T-cell (primary cell): ENCODE results near the gene GALK2. TPM values are rescaled to one million over a fixed set of nuclear protein-coding genes. Genes with fewer than 3 reads are reported as not detected.
"Not testable (repeated sequence)": the region's sequence is repeated elsewhere in the genome, so short reads cannot be mapped to it uniquely, and the experiment has no call there.

Experiments
- ATAC-seq, 4 experiments: fragments of 200-7000 bp in 3 of 4; fragments of 150-1000 bp in 1 of 4; cut with Tn5 transposase; replicated peaks in 1 of 4; 1 replicate in 3 of 4; 2 replicates in 1 of 4; pipeline ENCODE4 v1.10.0; 2021; ENCODE audit warnings: moderate library complexity in 3 of 4, mild to moderate bottlenecking in 2 of 4, moderate number of reproducible peaks in 1 of 4
- CTCF ChIA-PET, 2 donors: fragments of 300-600 bp; sonication (Branson Sonifier 250); formaldehyde crosslinking; loops; one replicate each; lab custom pipeline; 2022; ENCODE audit warnings: antibody characterized with exemption in 2 of 2; lab: Charles Lee
- POLR2A ChIA-PET, 2 donors: fragments of 300-600 bp; sonication (Branson Sonifier 250); formaldehyde crosslinking; loops; one replicate each; lab custom pipeline; 2022; ENCODE audit warnings: antibody characterized with exemption in 2 of 2; lab: Charles Lee
- DNase-seq, 35 experiments: peaks; one replicate each; pipeline versions ENCODE4 v3.0.0 to v3.0.0-alpha.2; 2013 to 2023
- H3K27ac ChIP-seq: one replicate; pipeline ENCODE4 v1.5.1; 2013; ENCODE audit warnings: low read length
- H3K27me3 ChIP-seq, 2 experiments: replicated peaks in 1 of 2; 1 replicate in 1 of 2; 2 replicates in 1 of 2; pipeline versions ENCODE4 v1.6.1 to v1.7.0; 2013; ENCODE audit warnings: low read length in 1 of 2, mixed read lengths in 1 of 2; ENCODE audit not compliant: control insufficient read depth in 2 of 2, insufficient read depth in 2 of 2; ENCODE audit errors: extremely low read depth in 1 of 2
- H3K36me3 ChIP-seq, 2 donors: 1 replicate in 1 of 2; 2 replicates in 1 of 2; pipeline versions ENCODE4 v1.6.1 to v1.7.0; 2013; ENCODE audit warnings: low read length in 1 of 2; ENCODE audit not compliant: control insufficient read depth in 2 of 2, insufficient read depth in 1 of 2; ENCODE audit errors: extremely low read depth in 1 of 2
- H3K4me1 ChIP-seq, 2 experiments: 1 replicate in 1 of 2; 2 replicates in 1 of 2; pipeline versions ENCODE4 v1.6.1 to v1.7.0; 2013; ENCODE audit warnings: low read length in 2 of 2, mixed read lengths in 1 of 2; ENCODE audit not compliant: insufficient read depth in 2 of 2, control insufficient read depth in 1 of 2; ENCODE audit errors: extremely low read depth in 1 of 2
- H3K4me3 ChIP-seq, 2 donors: 1 replicate in 1 of 2; 2 replicates in 1 of 2; pipeline versions ENCODE4 v1.5.1 to v1.7.0; 2013; ENCODE audit warnings: mild to moderate bottlenecking in 2 of 2, low read length in 1 of 2, moderate library complexity in 1 of 2; ENCODE audit not compliant: control insufficient read depth in 1 of 2; ENCODE audit errors: extremely low read depth in 1 of 2
- H3K9me3 ChIP-seq: 2 replicates; pipeline ENCODE4 v1.7.0; 2013
- H3K27ac Mint-ChIP-seq, 2 donors: one replicate each; pipeline ENCODE4 v1.8.0; 2020 to 2021; ENCODE audit warnings: mild to moderate bottlenecking in 2 of 2, mixed read lengths in 2 of 2
- H3K27me3 Mint-ChIP-seq, 2 donors: one replicate each; pipeline ENCODE4 v1.8.0; 2021 to 2022; ENCODE audit warnings: mixed read lengths in 2 of 2
- H3K36me3 Mint-ChIP-seq: one replicate; pipeline ENCODE4 v1.8.0; 2021; ENCODE audit warnings: mixed read lengths
- H3K4me1 Mint-ChIP-seq, 3 donors: one replicate each; pipeline ENCODE4 v1.8.0; 2020 to 2022; ENCODE audit warnings: mixed read lengths in 3 of 3, mild to moderate bottlenecking in 1 of 3
- H3K4me3 Mint-ChIP-seq, 3 donors: one replicate each; pipeline ENCODE4 v1.8.0; 2020 to 2022; ENCODE audit warnings: mild to moderate bottlenecking in 3 of 3, mixed read lengths in 3 of 3, moderate library complexity in 3 of 3
- H3K9me3 Mint-ChIP-seq, 3 donors: one replicate each; pipeline ENCODE4 v1.8.0; 2020 to 2022; ENCODE audit warnings: mixed read lengths in 3 of 3
- WGBS: methylation state at CpG from one replicate; pipeline ENCODE4 v1.1.5; 2013; ENCODE audit warnings: missing lambda C conversion rate; ENCODE audit not compliant: insufficient coverage; 5-methylcytosine and 5-hydroxymethylcytosine counted together
- total RNA-seq, 35 experiments: library from RNA in 6 of 35; stranded (reverse) in 6 of 35; fragments of 120-200 nt in 1 of 35; gene quantifications; one replicate each; pipeline versions ENCODE4 v1.2.1 to v1.2.4 and lab custom pipeline; 2013 to 2026

Gene GALK2
- total RNA-seq, 5 donors from 2014 or later (not counting 1 experiment from before 2014, with no cell fraction given): 18.5 to 26.3 (median 25.7) TPM

DNA sequence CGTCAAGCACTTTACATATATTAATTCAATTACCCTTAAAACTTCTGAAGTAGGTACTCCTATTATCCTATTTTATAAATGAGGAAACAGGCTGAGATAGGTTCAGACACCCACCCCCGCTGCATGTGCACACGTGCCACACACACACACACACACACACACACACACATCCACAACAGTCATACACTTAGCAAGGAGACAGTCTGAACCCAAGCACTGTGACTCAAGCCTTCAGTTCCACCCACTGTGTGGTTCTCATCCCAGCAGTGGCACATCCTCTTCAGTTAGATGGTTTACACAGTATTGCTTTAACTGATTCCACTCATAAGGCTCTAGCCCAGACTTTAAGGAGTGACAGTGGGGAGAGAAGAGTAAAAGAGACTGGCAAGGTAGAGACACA, 161.9 kb downstream of the GALK2 start:
- Histone ChIP-seq H3K4me1 (no peaks in the 10 kb centered on the region), H3K4me3 (no peak overlapping the region), H3K27me3 (no peaks in the 10 kb centered on the region), H3K9me3 (no peaks in the 10 kb centered on the region), H3K36me3 (peaks cover 3 to 11% of the 10 kb centered on the region in 2 donors), H3K27ac (no peak overlapping the region)
- no peak for DNase-seq
- peaks cover 47% of the 10 kb centered on the region for H3K36me3 Mint-ChIP-seq
- no peaks in the 10 kb centered on the region for H3K4me1 Mint-ChIP-seq
- H3K9me3 Mint-ChIP-seq: no peaks in the 10 kb centered on the region
- ATAC-seq: no peak
- no peaks in the 10 kb centered on the region for H3K27me3 Mint-ChIP-seq
- POLR2A ChIA-PET: no interaction called here
- 88% methylated on average over 2 of the region's 3 CpGs for WGBS
- CTCF ChIA-PET: no interaction called here
- H3K4me3 Mint-ChIP-seq: no peak overlapping the region
- H3K27ac Mint-ChIP-seq: no peak overlapping the region

DNA sequence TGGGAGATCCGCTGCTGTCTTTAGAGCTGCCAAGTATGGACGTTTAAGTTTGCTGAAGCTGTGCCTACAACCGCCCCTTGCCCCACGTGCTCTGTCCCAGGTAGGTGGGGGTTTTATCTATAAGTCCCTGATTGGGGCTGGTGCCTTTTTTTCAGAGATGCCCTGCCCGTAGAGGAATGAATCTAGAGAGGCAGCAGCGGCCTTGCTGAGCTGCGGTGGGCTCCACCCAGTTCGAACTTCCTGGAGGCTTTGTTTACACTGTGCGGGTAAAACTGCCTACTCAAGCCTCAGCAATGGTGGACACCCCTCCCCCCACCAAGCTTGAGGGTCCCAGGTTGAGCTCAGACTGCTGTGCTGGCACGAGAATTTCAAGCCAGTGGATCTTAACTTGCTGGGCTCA, 169.6 kb downstream of the GALK2 start:
- ATAC-seq: no peak
- Histone ChIP-seq H3K4me3 (no peak overlapping the region), H3K27me3 (no peaks in the 10 kb centered on the region), H3K4me1 (no peaks in the 10 kb centered on the region), H3K9me3 (no peaks in the 10 kb centered on the region), H3K36me3 (no peaks in the 10 kb centered on the region), H3K27ac (no peak overlapping the region)
- no peak for DNase-seq
- 100% methylated on average over 2 of the region's 10 CpGs for WGBS
- H3K27ac Mint-ChIP-seq: no peak overlapping the region
- no peak overlapping the region for H3K4me3 Mint-ChIP-seq
- POLR2A ChIA-PET: no interaction called here
- CTCF ChIA-PET: no interaction called here
- peaks cover 5 to 19% (median 6%) of the 10 kb centered on the region in 3 donors for H3K9me3 Mint-ChIP-seq
- no peaks in the 10 kb centered on the region for H3K4me1 Mint-ChIP-seq
- H3K36me3 Mint-ChIP-seq: peaks cover 64% of the 10 kb centered on the region
- no peaks in the 10 kb centered on the region for H3K27me3 Mint-ChIP-seq

DNA sequence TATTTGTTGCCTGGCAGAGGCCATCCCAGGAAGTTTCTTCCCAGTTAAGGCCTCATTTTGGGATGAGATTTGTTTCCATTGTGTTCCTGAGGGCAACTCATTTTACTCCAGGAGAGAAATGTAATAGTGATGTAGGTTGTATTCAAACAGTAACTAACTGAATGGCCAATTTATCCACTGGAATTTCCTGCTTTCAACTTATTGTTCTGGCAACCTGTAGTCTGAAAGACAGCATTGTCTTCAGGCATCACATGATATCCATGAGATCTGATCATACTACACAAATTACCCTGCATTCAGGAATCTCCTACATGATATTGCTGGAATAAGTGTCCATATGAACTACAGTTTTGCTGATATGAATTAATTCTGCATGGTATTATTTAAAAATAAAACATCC, 173.5 kb downstream of the GALK2 start:
- Mint-ChIP-seq H3K27me3 (no peaks in the 10 kb centered on the region), H3K9me3 (peaks cover 4 to 19% (median 5%) of the 10 kb centered on the region in 3 donors), H3K36me3 (peaks cover 66% of the 10 kb centered on the region), H3K4me1 (no peaks in the 10 kb centered on the region), H3K4me3 (no peak overlapping the region), H3K27ac (no peak overlapping the region)
- Histone ChIP-seq H3K9me3 (no peaks in the 10 kb centered on the region), H3K27ac (no peak overlapping the region), H3K36me3 (no peaks in the 10 kb centered on the region), H3K27me3 (no peaks in the 10 kb centered on the region), H3K4me3 (no peak overlapping the region), H3K4me1 (no peaks in the 10 kb centered on the region)
- DNase-seq (no peak), ATAC-seq (no peak)
- ChIA-PET POLR2A (no interaction called here), CTCF (no interaction called here)

DNA sequence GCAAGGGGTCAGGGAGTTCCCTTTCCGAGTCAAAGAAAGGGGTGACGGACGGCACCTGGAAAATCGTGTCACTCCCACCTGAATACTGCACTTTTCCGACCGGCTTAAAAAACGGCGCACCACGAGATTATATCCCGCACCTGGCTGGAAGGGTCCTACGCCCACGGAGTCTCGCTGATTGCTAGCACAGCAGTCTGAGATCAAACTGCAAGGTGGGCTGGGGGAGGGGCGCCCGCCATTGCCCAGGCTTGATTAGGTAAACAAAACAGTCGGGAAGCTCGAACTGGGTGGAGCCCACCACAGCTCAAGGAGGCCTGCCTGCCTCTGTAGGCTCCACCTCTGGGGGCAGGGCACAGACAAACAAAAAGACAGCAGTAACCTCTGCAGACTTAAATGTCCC, 184.4 kb downstream of the GALK2 start:
- H3K4me3 ChIP-seq, ATAC-seq, H3K4me1 ChIP-seq, DNase-seq, POLR2A ChIA-PET, H3K27ac Mint-ChIP-seq, H3K27me3 ChIP-seq, H3K4me1 Mint-ChIP-seq, H3K36me3 ChIP-seq, CTCF ChIA-PET, H3K9me3 ChIP-seq, H3K27ac ChIP-seq, H3K27me3 Mint-ChIP-seq, H3K4me3 Mint-ChIP-seq: not testable (repeated sequence)
- peaks cover 5 to 28% (median 9%) of the 10 kb centered on the region in 3 donors for H3K9me3 Mint-ChIP-seq
- WGBS: 100% methylated on average over 4 of the region's 17 CpGs
- peaks cover 24% of the 10 kb centered on the region for H3K36me3 Mint-ChIP-seq

DNA sequence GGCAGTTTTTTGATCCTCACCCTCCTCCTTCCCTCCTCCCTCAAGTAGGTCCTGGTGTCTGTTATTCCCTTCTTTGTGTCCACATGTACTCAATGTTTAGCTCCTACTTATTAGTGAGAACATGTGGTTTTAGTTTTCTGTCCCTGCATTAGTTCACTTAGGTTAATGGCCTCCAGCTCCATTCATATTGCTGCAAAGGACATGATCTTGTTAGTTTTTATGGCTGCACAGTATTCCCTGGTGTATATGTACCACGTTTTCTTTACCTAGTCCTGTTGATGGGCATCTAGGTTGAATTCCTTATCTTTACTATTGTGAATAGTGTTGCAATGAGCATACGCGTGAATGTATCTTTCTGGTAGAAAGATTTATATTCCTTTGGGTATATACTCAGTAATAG, 191.3 kb downstream of the GALK2 start:
- no peaks in the 10 kb centered on the region for H3K36me3 ChIP-seq
- no peaks in the 10 kb centered on the region for H3K4me1 Mint-ChIP-seq
- DNase-seq (no peak), ATAC-seq (no peak)
- H3K27ac ChIP-seq: no peak overlapping the region
- POLR2A ChIA-PET: no interaction called here
- 100% methylated on average over 2 of the region's 3 CpGs for WGBS
- H3K4me3 Mint-ChIP-seq: no peak overlapping the region
- no peak overlapping the region for H3K4me3 ChIP-seq
- H3K9me3 Mint-ChIP-seq: peaks cover 10 to 24% (median 18%) of the 10 kb centered on the region in 3 donors
- H3K9me3 ChIP-seq: no peaks in the 10 kb centered on the region
- no peaks in the 10 kb centered on the region for H3K27me3 Mint-ChIP-seq
- no peak overlapping the region for H3K27ac Mint-ChIP-seq
- H3K4me1 ChIP-seq: no peaks in the 10 kb centered on the region
- CTCF ChIA-PET: no interaction called here
- peaks cover 15% of the 10 kb centered on the region for H3K36me3 Mint-ChIP-seq
- no peaks in the 10 kb centered on the region for H3K27me3 ChIP-seq

DNA sequence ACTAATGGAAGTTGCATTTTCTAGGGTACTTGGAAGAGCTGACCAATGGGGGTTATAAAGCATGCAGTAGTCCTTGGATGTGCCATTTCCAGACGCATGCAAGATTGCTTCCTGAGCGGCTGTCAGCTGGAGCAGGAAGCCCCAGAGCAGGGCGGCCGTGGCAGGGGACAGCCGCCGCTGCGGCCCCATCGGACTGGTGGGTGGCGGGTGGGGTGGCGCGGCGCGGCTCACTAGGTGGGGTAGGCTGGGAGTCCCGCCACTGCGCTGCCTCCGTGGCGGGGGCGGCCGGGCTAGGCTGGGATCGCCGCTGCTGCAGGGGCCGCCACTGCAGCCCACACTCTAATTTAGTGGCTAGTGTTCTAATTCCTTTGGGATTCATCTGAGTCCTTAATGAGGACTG, 196.4 kb downstream of the GALK2 start:
- Mint-ChIP-seq H3K9me3 (peaks cover 7 to 21% (median 16%) of the 10 kb centered on the region in 3 donors), H3K27ac (no peak overlapping the region), H3K27me3 (no peaks in the 10 kb centered on the region), H3K4me3 (no peak overlapping the region), H3K36me3 (peaks cover 15% of the 10 kb centered on the region), H3K4me1 (no peaks in the 10 kb centered on the region)
- H3K27me3 ChIP-seq: no peaks in the 10 kb centered on the region
- ATAC-seq: no peak
- POLR2A ChIA-PET: no interaction called here
- DNase-seq: no peak
- H3K36me3 ChIP-seq: no peaks in the 10 kb centered on the region
- no peaks in the 10 kb centered on the region for H3K4me1 ChIP-seq
- no peak overlapping the region for H3K4me3 ChIP-seq
- no peak overlapping the region for H3K27ac ChIP-seq
- CTCF ChIA-PET: no interaction called here
- no peaks in the 10 kb centered on the region for H3K9me3 ChIP-seq
- 96% methylated on average over 16 of the region's 22 CpGs for WGBS

DNA sequence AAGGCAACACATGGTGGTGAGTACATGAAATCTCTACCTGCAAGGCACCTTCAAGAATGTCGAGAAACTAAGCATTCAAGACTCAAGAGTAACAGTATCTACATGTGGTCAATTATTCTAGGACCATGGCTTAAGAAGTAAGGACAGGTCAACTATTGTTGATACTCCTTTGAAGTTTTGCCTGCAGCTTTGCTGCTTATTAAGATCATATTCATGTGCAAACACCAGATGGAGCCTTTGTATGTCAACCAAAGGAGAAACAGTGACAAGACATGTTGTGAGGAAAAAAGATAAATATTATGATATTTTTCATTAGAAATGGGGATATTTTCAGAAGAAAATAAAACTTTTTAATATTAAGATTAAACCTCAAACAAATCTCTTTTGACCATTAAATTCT, 200.7 kb downstream of the GALK2 start:
- no peaks in the 10 kb centered on the region for H3K4me1 Mint-ChIP-seq
- H3K4me3 Mint-ChIP-seq: no peak overlapping the region
- 80% methylated on average over 1 of the region's 1 CpG for whole genome bisulfite sequencing
- Histone ChIP-seq H3K4me3 (no peak overlapping the region), H3K27ac (no peak overlapping the region), H3K4me1 (no peaks in the 10 kb centered on the region), H3K36me3 (no peaks in the 10 kb centered on the region), H3K27me3 (no peaks in the 10 kb centered on the region), H3K9me3 (no peaks in the 10 kb centered on the region)
- POLR2A ChIA-PET: no interaction called here
- H3K27me3 Mint-ChIP-seq: no peaks in the 10 kb centered on the region
- no peak overlapping the region for H3K27ac Mint-ChIP-seq
- peaks cover 3 to 11% (median 6%) of the 10 kb centered on the region in 3 donors for H3K9me3 Mint-ChIP-seq
- CTCF ChIA-PET: no interaction called here
- DNase-seq (peak in 1 of 35 experiments; percentile 1), ATAC-seq (no peak)
- peaks cover 6% of the 10 kb centered on the region for H3K36me3 Mint-ChIP-seq
